Caco-2 (cell line): ENCODE data around the gene MPL. TPM values are rescaled to one million over a fixed set of nuclear protein-coding genes. Genes with fewer than 3 reads are reported as not detected.
A peak's percentile ranks its signal among the peaks of the same experiment; 100 is the strongest.

Experiments used
- BruUV-seq: library from RNA; stranded (reverse); fragments of 400-500 nt; replicated peaks from 2 replicates; lab custom pipeline; 2021; lab: Mats Ljungman, UMichigan
- CTCF ChIA-PET: fragments of 300-600 bp; sonication (Branson Sonifier 250); formaldehyde crosslinking; loops from one replicate; lab custom pipeline; 2022; ENCODE audit warnings: antibody characterized with exemption; lab: Charles Lee
- POLR2A ChIA-PET: fragments of 300-600 bp; sonication (Branson Sonifier 250); formaldehyde crosslinking; loops from one replicate; lab custom pipeline; 2022; ENCODE audit warnings: antibody characterized with exemption; lab: Charles Lee
- DNase-seq, 2 experiments: peaks; one replicate each; pipeline versions ENCODE4 v3.0.0 to v3.0.0-alpha.2; 2020 to 2022
- H3K27me3 ChIP-seq: replicated peaks from 2 replicates; pipeline ENCODE4 v1.6.0; 2011; ENCODE audit warnings: low read length; ENCODE audit not compliant: control insufficient read depth, insufficient read depth
- H3K36me3 ChIP-seq: 2 replicates; pipeline ENCODE4 v1.5.1; 2011; ENCODE audit warnings: low read length; ENCODE audit not compliant: control insufficient read depth, insufficient read depth
- H3K4me1 ChIP-seq: fragments of 250-450 bp; sonication (Bioruptor Pico); 2 replicates; pipeline ENCODE4 v1.5.1; 2020; ENCODE audit warnings: mild to moderate bottlenecking
- H3K4me3 ChIP-seq: 2 replicates; pipeline ENCODE4 v1.5.1; 2011; ENCODE audit warnings: low read depth, mild to moderate bottlenecking, control low read depth, low read length
- H3K9me3 ChIP-seq: fragments of 250-450 bp; sonication (Bioruptor Pico); 2 replicates; pipeline ENCODE4 v1.5.1; 2020; ENCODE audit warnings: mild to moderate bottlenecking, moderate library complexity
- H3K27ac Mint-ChIP-seq: one replicate; pipeline ENCODE4 v1.8.0; 2022; ENCODE audit warnings: mixed read lengths; ENCODE audit not compliant: unreplicated experiment
- H3K27me3 Mint-ChIP-seq: one replicate; pipeline ENCODE4 v1.8.0; 2022; ENCODE audit warnings: mixed read lengths; ENCODE audit not compliant: insufficient read depth, unreplicated experiment
- H3K36me3 Mint-ChIP-seq: one replicate; pipeline ENCODE4 v1.8.0; 2022; ENCODE audit warnings: mild to moderate bottlenecking, mixed read lengths; ENCODE audit not compliant: insufficient read depth, unreplicated experiment
- H3K4me1 Mint-ChIP-seq: one replicate; pipeline ENCODE4 v1.8.0; 2022; ENCODE audit warnings: low read depth, mixed read lengths; ENCODE audit not compliant: unreplicated experiment
- H3K4me3 Mint-ChIP-seq: one replicate; pipeline ENCODE4 v1.8.0; 2022; ENCODE audit warnings: mild to moderate bottlenecking, moderate library complexity, mixed read lengths; ENCODE audit not compliant: unreplicated experiment
- H3K9me3 Mint-ChIP-seq: one replicate; pipeline ENCODE4 v1.8.0; 2022; ENCODE audit warnings: mixed read lengths; ENCODE audit not compliant: unreplicated experiment
- intact Hi-C: fragments of 100-400 bp; cut with micrococcal nuclease; formaldehyde crosslinking; loops from one replicate; pipeline ENCODE4 v1.10.0; 2022; ENCODE audit not compliant: unreplicated experiment
- total RNA-seq: library from RNA; stranded (reverse); gene quantifications from 2 replicates; pipeline ENCODE4 v1.2.3, GENCODE V29; 2022
- TF ChIP-seq, protein P1 (sequence below), 2 experiments: fragments of 200-600 bp in 1 of 2; IDR thresholded peaks; 1 replicate in 1 of 2; 2 replicates in 1 of 2; pipeline versions ENCODE4 v1.5.1 to v1.8.0; 2011 to 2022; ENCODE audit warnings: antibody characterized with exemption in 1 of 2, control low read depth in 1 of 2, inconsistent platforms in 1 of 2, low read depth in 1 of 2, low read length in 1 of 2, mild to moderate bottlenecking in 1 of 2, moderate library complexity in 1 of 2; ENCODE audit not compliant: insufficient read depth in 1 of 2, severe bottlenecking in 1 of 2, unreplicated experiment in 1 of 2

Gene MPL
- total RNA-seq, 1 experiment from 2014 or later: not detected

DNA sequence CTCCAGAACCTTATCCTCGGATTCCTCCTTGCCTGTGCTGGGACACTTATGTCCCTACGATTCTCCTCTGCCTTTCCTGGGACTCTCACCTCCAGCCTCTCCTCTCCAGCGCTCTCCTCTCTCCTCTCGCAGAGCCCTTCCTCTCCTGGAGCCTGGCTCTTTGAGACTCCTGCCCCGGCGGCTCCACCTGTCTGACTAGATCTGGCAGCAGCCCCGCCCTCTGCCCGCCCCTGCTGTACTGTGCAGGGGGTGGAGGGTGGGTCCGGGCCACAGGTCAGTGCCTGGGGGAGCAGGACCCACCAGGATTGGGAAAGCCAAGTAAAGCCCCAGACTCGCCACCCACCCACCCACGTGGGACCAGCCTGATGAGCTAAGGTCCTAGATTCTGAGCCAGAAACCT, 28.6 kb downstream of the MPL start:
- Mint-ChIP-seq H3K27me3 (no peaks in the 10 kb centered on the region), H3K27ac (peak overlapping the region; percentile 91), H3K36me3 (peaks cover 49% of the 10 kb centered on the region), H3K4me1 (peaks cover 33% of the 10 kb centered on the region), H3K9me3 (no peaks in the 10 kb centered on the region), H3K4me3 (peak overlapping the region; percentile 79)
- Histone ChIP-seq H3K4me1 (peaks cover 36% of the 10 kb centered on the region), H3K27me3 (no peaks in the 10 kb centered on the region), H3K36me3 (peaks cover 4% of the 10 kb centered on the region), H3K4me3 (peak overlapping the region; percentile 76), H3K9me3 (no peaks in the 10 kb centered on the region)
- ChIA-PET CTCF (interaction anchor here (3.1 kb wide), 1 partner anchor 8 kb away, joined by 36 read pairs; the partner anchor contains the start of gene CDC20), POLR2A (interaction anchor here (0.6 to 0.8 kb wide), 4 partner anchors 8 to 134 kb away, joined by 3 to 11 read pairs (median 6); partner anchors contain the start of gene C1orf210)
- TF ChIP-seq, protein P1, sequence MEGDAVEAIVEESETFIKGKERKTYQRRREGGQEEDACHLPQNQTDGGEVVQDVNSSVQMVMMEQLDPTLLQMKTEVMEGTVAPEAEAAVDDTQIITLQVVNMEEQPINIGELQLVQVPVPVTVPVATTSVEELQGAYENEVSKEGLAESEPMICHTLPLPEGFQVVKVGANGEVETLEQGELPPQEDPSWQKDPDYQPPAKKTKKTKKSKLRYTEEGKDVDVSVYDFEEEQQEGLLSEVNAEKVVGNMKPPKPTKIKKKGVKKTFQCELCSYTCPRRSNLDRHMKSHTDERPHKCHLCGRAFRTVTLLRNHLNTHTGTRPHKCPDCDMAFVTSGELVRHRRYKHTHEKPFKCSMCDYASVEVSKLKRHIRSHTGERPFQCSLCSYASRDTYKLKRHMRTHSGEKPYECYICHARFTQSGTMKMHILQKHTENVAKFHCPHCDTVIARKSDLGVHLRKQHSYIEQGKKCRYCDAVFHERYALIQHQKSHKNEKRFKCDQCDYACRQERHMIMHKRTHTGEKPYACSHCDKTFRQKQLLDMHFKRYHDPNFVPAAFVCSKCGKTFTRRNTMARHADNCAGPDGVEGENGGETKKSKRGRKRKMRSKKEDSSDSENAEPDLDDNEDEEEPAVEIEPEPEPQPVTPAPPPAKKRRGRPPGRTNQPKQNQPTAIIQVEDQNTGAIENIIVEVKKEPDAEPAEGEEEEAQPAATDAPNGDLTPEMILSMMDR (IDR thresholded peaks at IDR 0.05; ENCODE audit: insufficient read depth in 1 of 2, low read depth in 1 of 2, low read length in 1 of 2, severe bottlenecking in 1 of 2, unreplicated experiment in 1 of 2): no peak
- no TSS peak for BruUV-seq
- DNase-seq: peak; percentile 83 to 86
- intact Hi-C loops: loop anchor here (1.0 kb wide), 1 partner anchor 8 kb away; the partner anchor contains the start of gene CDC20

DNA sequence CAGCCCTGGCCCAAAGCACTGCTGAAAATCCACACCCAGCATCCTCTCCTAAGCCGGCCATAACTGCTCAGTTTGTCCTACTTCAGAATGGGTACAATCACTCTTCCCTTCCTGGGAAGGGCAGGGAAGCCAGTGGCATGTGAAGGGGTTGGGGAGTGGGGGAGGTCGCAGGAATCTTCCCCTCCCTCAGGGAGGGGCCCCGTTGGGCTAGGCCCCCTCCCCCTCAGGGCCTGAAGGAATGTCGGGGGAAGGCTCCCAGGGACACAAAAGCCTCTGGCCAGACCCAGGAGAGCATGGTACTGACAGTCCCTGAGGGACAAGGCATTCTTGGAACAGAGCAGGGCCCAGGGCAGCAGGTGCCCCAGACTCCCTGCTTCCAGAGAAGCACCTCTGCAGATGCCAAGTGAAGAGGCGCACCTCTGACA, 29.0 kb downstream of the MPL start:
- H3K36me3 Mint-ChIP-seq: peaks cover 45% of the 10 kb centered on the region
- intact Hi-C loops: loop anchor here (1.0 kb wide), 1 partner anchor 8 kb away; the partner anchor contains the start of gene CDC20
- peaks cover 29% of the 10 kb centered on the region for H3K4me1 Mint-ChIP-seq
- Histone ChIP-seq H3K4me1 (peaks cover 36% of the 10 kb centered on the region), H3K27me3 (no peaks in the 10 kb centered on the region), H3K4me3 (peak overlapping the region; percentile 76), H3K9me3 (no peaks in the 10 kb centered on the region), H3K36me3 (peaks cover 4% of the 10 kb centered on the region)
- no peaks in the 10 kb centered on the region for H3K9me3 Mint-ChIP-seq
- peak overlapping the region; percentile 91 for H3K27ac Mint-ChIP-seq
- no TSS peak for BruUV-seq
- DNase-seq: peak; percentile 44 to 58
- H3K27me3 Mint-ChIP-seq: no peaks in the 10 kb centered on the region
- CTCF ChIA-PET: interaction anchor here (3.1 kb wide), 1 partner anchor 8 kb away, joined by 36 read pairs; the partner anchor contains the start of gene CDC20
- TF ChIP-seq, protein P1 (IDR thresholded peaks at IDR 0.05; ENCODE audit: insufficient read depth in 1 of 2, low read depth in 1 of 2, low read length in 1 of 2, severe bottlenecking in 1 of 2, unreplicated experiment in 1 of 2): no peak
- POLR2A ChIA-PET: interaction anchor here (0.6 to 2.8 kb wide), 5 partner anchors 8 to 135 kb away, joined by 3 to 19 read pairs (median 11); partner anchors contain the start of genes C1orf210 and CDC20
- peak overlapping the region; percentile 79 for H3K4me3 Mint-ChIP-seq

DNA sequence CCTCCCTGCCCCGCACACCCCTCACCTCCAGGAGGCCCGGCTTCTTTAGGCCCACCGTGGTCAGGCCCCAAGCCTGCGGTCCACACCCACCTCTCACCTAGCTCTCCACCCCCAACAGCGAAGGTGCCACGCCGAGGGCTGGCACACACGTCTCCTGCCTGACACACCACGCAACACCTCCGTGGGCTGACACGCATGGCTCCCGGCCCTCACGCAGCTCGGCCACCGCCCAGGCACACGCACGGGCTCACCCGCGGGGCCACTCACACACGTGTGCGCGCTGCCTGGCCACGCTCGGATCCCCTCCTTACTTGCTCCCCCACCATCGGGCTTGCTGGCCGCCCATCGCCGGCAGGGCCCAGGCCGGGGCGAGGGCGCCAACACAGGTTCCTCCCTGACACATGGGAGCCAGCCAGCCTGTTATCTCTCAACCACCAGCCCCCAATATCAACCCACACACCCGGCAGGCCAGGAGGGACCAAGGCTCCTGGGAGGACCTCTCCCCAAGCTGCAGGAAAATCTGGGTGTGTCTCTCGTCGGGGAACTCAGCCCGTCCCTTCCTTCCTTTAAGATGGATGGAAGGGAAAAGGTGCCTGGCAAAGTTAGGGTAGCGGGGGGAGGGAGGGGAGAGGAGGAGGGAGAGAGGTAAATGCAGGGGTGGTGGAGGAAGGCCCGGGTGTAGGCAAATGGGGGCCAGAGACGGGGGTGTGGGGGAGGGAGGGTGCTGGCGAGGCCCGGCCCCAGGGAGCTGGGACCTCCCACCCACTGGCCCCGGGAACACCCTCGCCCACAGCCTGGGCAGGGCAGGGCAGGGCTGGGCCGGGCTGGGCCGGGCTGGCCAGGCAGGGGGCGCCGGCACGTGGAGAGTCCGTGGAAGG, 29.6 kb downstream of the MPL start:
- Histone ChIP-seq H3K9me3 (no peaks in the 10 kb centered on the region), H3K27me3 (no peaks in the 10 kb centered on the region), H3K4me1 (peaks cover 31% of the 10 kb centered on the region), H3K36me3 (peaks cover 4% of the 10 kb centered on the region), H3K4me3 (peak overlapping the region; percentile 76)
- Mint-ChIP-seq H3K4me3 (peak overlapping the region; percentile 79), H3K27ac (peak overlapping the region; percentile 81), H3K27me3 (no peaks in the 10 kb centered on the region), H3K36me3 (peaks cover 38% of the 10 kb centered on the region), H3K4me1 (peaks cover 25% of the 10 kb centered on the region), H3K9me3 (no peaks in the 10 kb centered on the region)
- ChIA-PET POLR2A (interaction anchor here (0.6 to 2.8 kb wide), 10 partner anchors 9 to 161 kb away, joined by 4 to 19 read pairs (median 9); partner anchors contain the start of genes C1orf210, CDC20 and MED8), CTCF (interaction anchor here (0.6 to 3.1 kb wide), 8 partner anchors 9 to 1501 kb away, joined by 3 to 36 read pairs (median 4); partner anchors contain the start of genes C1orf210 and CDC20)
- intact Hi-C loops: no loop called here
- TF ChIP-seq, protein P1 (IDR thresholded peaks at IDR 0.05; ENCODE audit: insufficient read depth in 1 of 2, low read depth in 1 of 2, low read length in 1 of 2, severe bottlenecking in 1 of 2, unreplicated experiment in 1 of 2): no peak
- BruUV-seq: TSS peak; percentile 39
- no peak for DNase-seq
